Stimulated activated CD8-positive, alpha-beta memory T cell treated with anti-CD3 and anti-CD28 coated beads, Interleukin-4, amount 100 ng/mL, for 4 hours (primary cell): ENCODE measurements around the gene CZIB.
"Not testable (repeated sequence)": the region's sequence is repeated elsewhere in the genome, so short reads cannot be mapped to it uniquely, and the experiment has no call there.

Experiments
- DNase-seq, 2 donors: peaks; one replicate each; pipeline ENCODE4 v3.0.0-alpha.2; 2020; ENCODE audit warnings: low read depth in 2 of 2, low spot score in 1 of 2

The CZIB gene

GRCh38 chr1:53238197-53239155 lies 18.0 kb upstream of the CZIB start, which contains the start of gene MAGOH:
Gene MAGOH (minus strand): TSS chr1:53238518. CDS start chr1:53238448, 70 bp downstream.
- peak; percentile 91 to 92 for DNase-seq

GRCh38 chr1:53237638-53238037 lies 17.2 kb upstream of the CZIB start:
- DNase-seq: no peak

- no peak for DNase-seq
Measured at GRCh38 chr1:53220962-53221286, 490 bp upstream of the CZIB start.

GRCh38 chr1:53219711-53220110 lies 723 bp downstream of the CZIB start:
- DNase-seq: no peak

GRCh38 chr1:53218201-53218600 lies 2.2 kb downstream of the CZIB start:
- no peak for DNase-seq

- DNase-seq: no peak
Measured at GRCh38 chr1:53214376-53214940, 6.0 kb downstream of the CZIB start.

GRCh38 chr1:53210954-53211353 lies 9.5 kb downstream of the CZIB start:
- no peak for DNase-seq

GRCh38 chr1:53210352-53210751 lies 10.1 kb downstream of the CZIB start:
- DNase-seq: no peak

- no peak for DNase-seq
Measured at GRCh38 chr1:53207726-53208125, 12.7 kb downstream of the CZIB start.

- no peak for DNase-seq
Measured at GRCh38 chr1:53206735-53207379, 13.6 kb downstream of the CZIB start.

- not testable (repeated sequence) for DNase-seq
Measured at GRCh38 chr1:53206083-53206685, 14.2 kb downstream of the CZIB start.

GRCh38 chr1:53205496-53205895 lies 14.9 kb downstream of the CZIB start:
- DNase-seq: not testable (repeated sequence)

- DNase-seq: no peak
Measured at GRCh38 chr1:53203466-53203865, 17.0 kb downstream of the CZIB start.

- DNase-seq: no peak
Measured at GRCh38 chr1:53198241-53198651, 22.2 kb downstream of the CZIB start.

GRCh38 chr1:53197291-53198200 lies 22.9 kb downstream of the CZIB start:
- no peak for DNase-seq

- peak; percentile 67 to 82 for DNase-seq
Measured at GRCh38 chr1:53196485-53197290, 23.7 kb downstream of the CZIB start, which contains the start of gene CPT2. Gene CPT2 (plus strand): TSS chr1:53196824. CDS start chr1:53196944, 120 bp downstream.

- no peak for DNase-seq
Measured at GRCh38 chr1:53196017-53196484, 24.4 kb downstream of the CZIB start.

GRCh38 chr1:53195246-53196016 lies 25.0 kb downstream of the CZIB start:
- no peak for DNase-seq

GRCh38 chr1:53190210-53190611 lies 30.2 kb downstream of the CZIB start:
- DNase-seq: no peak
